ENCODE measurements around the gene SLAMF8.
A peak's percentile ranks its signal among the peaks of the same experiment; 100 is the strongest.

SLAMF8 gene

DNA sequence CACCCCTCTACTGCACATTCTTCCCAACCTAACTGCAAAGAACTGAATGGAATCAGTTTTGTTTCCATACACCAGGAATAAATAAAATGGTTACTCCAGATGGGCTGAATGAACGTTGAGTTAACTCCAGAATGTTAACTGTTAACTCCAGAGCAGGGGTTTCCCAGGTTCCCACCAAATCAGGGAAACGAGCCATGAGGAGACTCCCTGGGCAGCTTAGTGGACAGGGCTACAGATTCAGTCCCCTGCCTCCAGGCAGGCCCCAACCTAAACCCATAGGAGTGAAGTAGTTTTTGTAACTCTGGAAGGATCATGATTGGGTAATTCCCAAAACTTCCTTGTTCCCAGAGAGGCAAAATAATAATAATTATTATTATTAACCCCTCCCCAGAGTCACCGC, 21.7 kb downstream of the SLAMF8 start:
- Histone ChIP-seq H3K9me3 (ENCODE audit: control insufficient read depth, insufficient read depth, low read length) (no peaks in the 10 kb centered on the region), H3K4me1 (ENCODE audit: control insufficient read depth, insufficient read depth, low read length) (no peaks in the 10 kb centered on the region), H3K27me3 (ENCODE audit: control insufficient read depth, insufficient read depth, low read length) (no peaks in the 10 kb centered on the region), H3K4me3 (ENCODE audit: low read length) (no peak overlapping the region), H3K36me3 (ENCODE audit: control insufficient read depth, insufficient read depth, low read length) (no peaks in the 10 kb centered on the region), H3K27ac (ENCODE audit: low read length) (no peak overlapping the region)
- WGBS (ENCODE audit: insufficient coverage, insufficient read length), result no CpG with 5 or more reads among the region's 3 CpGs
- DNase-seq (ENCODE audit: low read depth, low spot score), result no peak

DNA sequence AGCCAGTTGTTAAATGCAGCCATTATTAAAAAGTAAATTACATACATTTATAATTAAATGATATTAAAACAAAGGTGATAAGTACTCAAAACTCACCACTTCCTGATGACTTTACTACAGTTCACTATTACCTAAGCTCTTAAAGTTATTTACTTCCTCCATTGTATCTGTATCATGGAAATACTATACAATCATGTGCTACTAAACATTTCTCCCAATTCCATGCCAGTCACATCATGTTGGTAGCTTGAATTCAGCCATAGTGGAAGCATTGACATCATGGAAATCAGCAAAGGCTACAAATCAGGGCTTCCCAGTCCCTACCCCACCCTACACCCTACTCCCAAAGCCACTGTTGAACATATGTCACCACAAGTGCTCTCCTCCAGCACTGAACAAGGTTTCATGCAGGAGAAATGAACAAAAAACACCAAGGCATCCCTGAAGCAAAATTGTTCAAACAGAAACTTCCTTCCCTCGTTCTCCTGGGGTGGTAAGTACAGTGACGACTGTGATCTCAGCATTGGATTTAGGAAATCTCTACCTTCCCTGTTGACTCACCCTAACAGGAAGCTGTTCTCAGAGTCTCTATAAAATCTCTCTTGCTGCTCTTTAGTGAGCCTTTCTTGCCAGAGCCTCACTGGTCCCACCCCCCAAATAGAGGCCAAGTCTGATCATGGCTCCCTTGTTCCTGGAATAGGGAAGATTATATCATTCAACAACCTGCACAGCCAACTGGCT, 23.1 kb downstream of the SLAMF8 start:
- Histone ChIP-seq H3K27ac (ENCODE audit: low read length) (no peak overlapping the region), H3K4me1 (ENCODE audit: control insufficient read depth, insufficient read depth, low read length) (no peaks in the 10 kb centered on the region), H3K9me3 (ENCODE audit: control insufficient read depth, insufficient read depth, low read length) (no peaks in the 10 kb centered on the region), H3K4me3 (ENCODE audit: low read length) (no peak overlapping the region), H3K27me3 (ENCODE audit: control insufficient read depth, insufficient read depth, low read length) (no peaks in the 10 kb centered on the region; the same call in 1 of the 2 replicates), H3K36me3 (ENCODE audit: control insufficient read depth, insufficient read depth, low read length) (no peaks in the 10 kb centered on the region)
- DNase-seq (ENCODE audit: low read depth, low spot score), result no peak
- WGBS (ENCODE audit: insufficient coverage, insufficient read length), result no CpG with 5 or more reads among the region's 2 CpGs

DNA sequence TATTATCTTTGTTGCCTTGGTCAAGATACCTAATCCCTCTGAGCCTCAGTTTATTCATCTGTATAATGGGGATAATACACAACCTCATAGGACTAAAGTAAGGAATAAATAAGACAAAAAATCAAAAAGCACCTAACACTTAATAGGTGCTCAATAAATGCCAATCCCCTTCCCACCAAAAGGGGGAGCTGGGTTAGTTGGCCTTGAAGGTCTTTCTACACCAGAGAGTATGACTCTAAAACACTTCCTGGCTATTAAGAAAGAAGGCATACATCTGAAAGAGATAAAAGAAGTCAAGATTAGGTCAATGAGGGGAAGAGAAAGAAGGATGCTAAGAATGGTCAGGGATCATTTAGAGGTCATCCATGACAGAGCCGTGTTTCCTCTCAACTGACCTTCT, 24.7 kb downstream of the SLAMF8 start:
- Histone ChIP-seq H3K4me1 (ENCODE audit: control insufficient read depth, insufficient read depth, low read length) (no peaks in the 10 kb centered on the region), H3K4me3 (ENCODE audit: low read length) (no peak overlapping the region), H3K36me3 (ENCODE audit: control insufficient read depth, insufficient read depth, low read length) (no peaks in the 10 kb centered on the region), H3K27ac (ENCODE audit: low read length) (no peak overlapping the region), H3K9me3 (ENCODE audit: control insufficient read depth, insufficient read depth, low read length) (no peaks in the 10 kb centered on the region), H3K27me3 (ENCODE audit: control insufficient read depth, insufficient read depth, low read length) (peaks cover 5% of the 10 kb centered on the region; the same call in 1 of the 2 replicates)
- no peak for DNase-seq (ENCODE audit: low read depth, low spot score)
- no CpG with 5 or more reads among the region's 1 CpG for WGBS (ENCODE audit: insufficient coverage, insufficient read length)

DNA sequence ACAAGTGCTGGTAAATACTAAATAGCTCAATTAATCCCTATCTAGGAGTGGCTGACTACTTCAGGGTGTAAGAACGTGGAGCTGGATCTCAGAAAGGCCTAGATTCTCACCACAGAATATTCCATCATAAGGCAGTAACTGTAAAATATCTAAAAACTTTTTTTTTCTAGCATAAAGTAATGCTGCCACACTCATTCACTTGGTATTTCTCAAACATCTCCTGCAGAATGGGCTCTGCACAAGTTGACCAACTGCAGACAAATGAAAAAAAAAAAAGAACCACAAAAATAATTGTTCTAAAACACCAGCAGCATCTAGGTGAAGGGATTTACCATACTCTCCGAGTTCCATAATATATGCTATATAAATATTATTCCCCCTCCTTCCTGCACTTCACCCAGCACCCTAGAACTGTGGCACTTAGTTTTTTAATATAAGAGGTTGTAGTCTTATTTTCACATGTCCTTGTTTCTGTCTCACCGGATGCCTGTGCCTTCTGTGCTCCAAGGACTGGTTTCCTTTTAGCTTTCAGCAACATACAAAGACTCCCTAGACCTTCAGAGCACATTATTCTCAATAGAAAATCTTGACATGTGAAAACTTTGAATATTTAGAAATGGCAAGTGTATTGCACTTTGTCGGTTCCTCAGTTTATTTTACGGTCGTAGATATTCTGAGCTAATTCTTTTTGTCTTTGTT, 26.9 kb downstream of the SLAMF8 start:
- no peak overlapping the region for H3K27ac ChIP-seq (ENCODE audit: low read length)
- H3K9me3 ChIP-seq (ENCODE audit: control insufficient read depth, insufficient read depth, low read length), result no peaks in the 10 kb centered on the region
- no peaks in the 10 kb centered on the region for H3K36me3 ChIP-seq (ENCODE audit: control insufficient read depth, insufficient read depth, low read length)
- no peak for DNase-seq (ENCODE audit: low read depth, low spot score)
- H3K4me1 ChIP-seq (ENCODE audit: control insufficient read depth, insufficient read depth, low read length), result no peaks in the 10 kb centered on the region
- no peak overlapping the region; the same call in 1 of the 2 replicates for H3K4me3 ChIP-seq (ENCODE audit: low read length)
- WGBS (ENCODE audit: insufficient coverage, insufficient read length), result no CpG with 5 or more reads among the region's 6 CpGs
- H3K27me3 ChIP-seq (ENCODE audit: control insufficient read depth, insufficient read depth, low read length), result peaks cover 5% of the 10 kb centered on the region; the same call in 1 of the 2 replicates

- H3K36me3 ChIP-seq (ENCODE audit: control insufficient read depth, insufficient read depth, low read length), result no peaks in the 10 kb centered on the region
- peaks cover 5% of the 10 kb centered on the region; the same call in 1 of the 2 replicates for H3K27me3 ChIP-seq (ENCODE audit: control insufficient read depth, insufficient read depth, low read length)
- DNase-seq (ENCODE audit: low read depth, low spot score), result no peak
- no peak overlapping the region for H3K27ac ChIP-seq (ENCODE audit: low read length)
- no peaks in the 10 kb centered on the region for H3K4me1 ChIP-seq (ENCODE audit: control insufficient read depth, insufficient read depth, low read length)
- H3K9me3 ChIP-seq (ENCODE audit: control insufficient read depth, insufficient read depth, low read length), result no peaks in the 10 kb centered on the region
- WGBS (ENCODE audit: insufficient coverage, insufficient read length), result no CpG with 5 or more reads among the region's 31 CpGs
- peak overlapping the region; percentile 69 for H3K4me3 ChIP-seq (ENCODE audit: low read length)
These were observed 27.5 kb downstream of the SLAMF8 start for GRCh38 chr1:159854116-159854692.

DNA sequence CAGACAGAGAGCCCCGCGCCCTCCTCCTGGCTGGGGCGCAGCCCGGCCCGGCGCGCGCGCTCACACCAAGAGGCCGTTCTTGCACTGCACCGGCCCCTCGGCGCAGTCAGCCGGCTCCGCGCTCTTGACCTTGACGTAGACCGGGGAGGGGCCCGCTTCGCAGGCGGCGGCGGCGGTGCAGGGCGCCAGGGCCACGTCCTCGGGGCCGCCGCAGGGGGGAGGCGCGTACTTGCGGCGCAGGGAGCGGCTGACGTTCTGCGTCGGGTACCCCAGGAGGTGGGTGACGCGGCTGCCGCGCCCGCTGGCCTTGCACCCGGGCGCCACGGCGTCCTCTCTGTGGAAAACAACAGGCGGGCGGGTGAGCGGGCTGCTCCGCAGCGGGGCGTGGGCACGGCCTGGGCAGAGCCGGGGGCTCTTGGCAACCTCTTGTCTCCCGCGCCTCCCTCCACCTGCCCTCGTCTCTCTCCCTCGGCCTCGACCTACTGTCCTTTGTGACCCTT, 28.1 kb downstream of the SLAMF8 start:
- no peak overlapping the region for H3K27ac ChIP-seq (ENCODE audit: low read length)
- no peaks in the 10 kb centered on the region for H3K4me1 ChIP-seq (ENCODE audit: control insufficient read depth, insufficient read depth, low read length)
- peak overlapping the region; percentile 69 for H3K4me3 ChIP-seq (ENCODE audit: low read length)
- no CpG with 5 or more reads among the region's 59 CpGs for WGBS (ENCODE audit: insufficient coverage, insufficient read length)
- peaks cover 5% of the 10 kb centered on the region; the same call in 1 of the 2 replicates for H3K27me3 ChIP-seq (ENCODE audit: control insufficient read depth, insufficient read depth, low read length)
- no peaks in the 10 kb centered on the region for H3K9me3 ChIP-seq (ENCODE audit: control insufficient read depth, insufficient read depth, low read length)
- no peak for DNase-seq (ENCODE audit: low read depth, low spot score)
- no peaks in the 10 kb centered on the region for H3K36me3 ChIP-seq (ENCODE audit: control insufficient read depth, insufficient read depth, low read length)

GRCh38 chr1:159855709-159856108, 29.0 kb downstream of the SLAMF8 start:
- DNase-seq (ENCODE audit: low read depth, low spot score), result no peak
- Histone ChIP-seq H3K27ac (ENCODE audit: low read length) (no peak overlapping the region), H3K4me3 (ENCODE audit: low read length) (no peak overlapping the region), H3K4me1 (ENCODE audit: control insufficient read depth, insufficient read depth, low read length) (no peaks in the 10 kb centered on the region), H3K9me3 (ENCODE audit: control insufficient read depth, insufficient read depth, low read length) (no peaks in the 10 kb centered on the region), H3K27me3 (ENCODE audit: control insufficient read depth, insufficient read depth, low read length) (peaks cover 5% of the 10 kb centered on the region; the same call in 1 of the 2 replicates), H3K36me3 (ENCODE audit: control insufficient read depth, insufficient read depth, low read length) (no peaks in the 10 kb centered on the region)
- WGBS (ENCODE audit: insufficient coverage, insufficient read length), result no CpG with 5 or more reads among the region's 34 CpGs

- Histone ChIP-seq H3K27ac (ENCODE audit: low read length) (no peak overlapping the region), H3K4me3 (ENCODE audit: low read length) (no peak overlapping the region), H3K36me3 (ENCODE audit: control insufficient read depth, insufficient read depth, low read length) (no peaks in the 10 kb centered on the region), H3K9me3 (ENCODE audit: control insufficient read depth, insufficient read depth, low read length) (no peaks in the 10 kb centered on the region), H3K27me3 (ENCODE audit: control insufficient read depth, insufficient read depth, low read length) (peaks cover 5% of the 10 kb centered on the region; the same call in 1 of the 2 replicates), H3K4me1 (ENCODE audit: control insufficient read depth, insufficient read depth, low read length) (no peaks in the 10 kb centered on the region)
- no peak for DNase-seq (ENCODE audit: low read depth, low spot score)
- no CpG with 5 or more reads among the region's 1 CpG for WGBS (ENCODE audit: insufficient coverage, insufficient read length)
These were observed 29.9 kb downstream of the SLAMF8 start for GRCh38 chr1:159856576-159856975.

GRCh38 chr1:159857889-159858288, 31.2 kb downstream of the SLAMF8 start:
- Histone ChIP-seq H3K36me3 (ENCODE audit: control insufficient read depth, insufficient read depth, low read length) (no peaks in the 10 kb centered on the region), H3K4me3 (ENCODE audit: low read length) (no peak overlapping the region), H3K27me3 (ENCODE audit: control insufficient read depth, insufficient read depth, low read length) (peaks cover 5% of the 10 kb centered on the region; the same call in 1 of the 2 replicates), H3K4me1 (ENCODE audit: control insufficient read depth, insufficient read depth, low read length) (no peaks in the 10 kb centered on the region), H3K9me3 (ENCODE audit: control insufficient read depth, insufficient read depth, low read length) (no peaks in the 10 kb centered on the region), H3K27ac (ENCODE audit: low read length) (no peak overlapping the region)
- WGBS (ENCODE audit: insufficient coverage, insufficient read length), result no CpG with 5 or more reads among the region's 6 CpGs
- no peak for DNase-seq (ENCODE audit: low read depth, low spot score)

DNA sequence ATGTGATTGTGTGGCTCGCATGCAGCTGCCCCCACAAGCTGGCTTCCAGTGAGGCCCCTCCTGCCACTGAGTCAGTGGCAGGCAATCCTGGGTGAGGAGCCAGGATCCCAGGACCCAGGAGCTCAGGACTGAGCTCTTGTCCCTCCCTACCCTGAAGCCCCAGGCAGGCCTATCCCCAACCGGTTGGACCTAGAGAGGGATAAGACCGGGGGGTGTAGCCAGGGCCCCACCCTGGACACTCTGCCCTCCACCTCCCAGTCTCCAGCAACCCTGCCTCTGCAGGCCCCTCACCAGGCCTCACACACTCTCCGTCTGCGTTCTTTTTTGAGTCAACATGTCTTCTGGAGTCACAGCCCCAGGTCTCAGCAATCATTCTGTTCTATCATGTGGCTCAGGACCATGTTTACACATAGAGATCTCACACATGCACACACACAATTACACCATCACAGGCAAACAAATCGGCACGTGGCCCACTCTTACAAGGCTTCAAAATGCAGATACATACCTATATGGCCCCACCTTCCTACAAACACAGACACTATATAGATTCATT, 33.2 kb downstream of the SLAMF8 start:
- no CpG with 5 or more reads among the region's 7 CpGs for WGBS (ENCODE audit: insufficient coverage, insufficient read length)
- no peak for DNase-seq (ENCODE audit: low read depth, low spot score)
- H3K27me3 ChIP-seq (ENCODE audit: control insufficient read depth, insufficient read depth, low read length), result peaks cover 5% of the 10 kb centered on the region; the same call in 1 of the 2 replicates
- no peak overlapping the region for H3K4me3 ChIP-seq (ENCODE audit: low read length)
- no peaks in the 10 kb centered on the region for H3K36me3 ChIP-seq (ENCODE audit: control insufficient read depth, insufficient read depth, low read length)
- no peaks in the 10 kb centered on the region for H3K9me3 ChIP-seq (ENCODE audit: control insufficient read depth, insufficient read depth, low read length)
- H3K27ac ChIP-seq (ENCODE audit: low read length), result no peak overlapping the region
- H3K4me1 ChIP-seq (ENCODE audit: control insufficient read depth, insufficient read depth, low read length), result no peaks in the 10 kb centered on the region

All from iPS DF 6.9 (cell line).